Karpas-422 (cell line): ENCODE data around the gene KIF14. TPM values are rescaled to one million over a fixed set of nuclear protein-coding genes. Genes with fewer than 3 reads are reported as not detected.
"Not testable (repeated sequence)": the region's sequence is repeated elsewhere in the genome, so short reads cannot be mapped to it uniquely, and the experiment has no call there.

ENCODE experiments used
- DNase-seq: peaks from one replicate; pipeline ENCODE4 v3.0.0-alpha.2; 2015
- H2AFZ ChIP-seq: fragments of 200-600 bp; sonication (generic); 2 replicates; pipeline ENCODE4 v1.6.1; 2014; ENCODE audit warnings: antibody characterized with exemption, low read length, mixed read lengths
- H3K27ac ChIP-seq: fragments of 200-600 bp; sonication (generic); 2 replicates; pipeline ENCODE4 v1.5.1; 2014; ENCODE audit warnings: mild to moderate bottlenecking, low read length, moderate library complexity
- H3K27me3 ChIP-seq: fragments of 200-600 bp; sonication (generic); 2 replicates; pipeline ENCODE4 v1.6.1; 2014; ENCODE audit warnings: low read length, mixed read lengths
- H3K36me3 ChIP-seq: fragments of 200-600 bp; sonication (generic); 2 replicates; pipeline ENCODE4 v1.6.1; 2014; ENCODE audit warnings: low read length, mixed read lengths; ENCODE audit not compliant: insufficient read depth
- H3K4me1 ChIP-seq: fragments of 200-600 bp; sonication (generic); 2 replicates; pipeline ENCODE4 v1.6.1; 2014; ENCODE audit warnings: mild to moderate bottlenecking, low read length, mixed read lengths
- H3K4me2 ChIP-seq: fragments of 200-600 bp; sonication (generic); 2 replicates; pipeline ENCODE4 v1.6.1; 2014; ENCODE audit warnings: low read length, low read depth, mild to moderate bottlenecking; ENCODE audit not compliant: poor library complexity, severe bottlenecking
- H3K4me3 ChIP-seq: fragments of 200-600 bp; sonication (generic); 2 replicates; pipeline ENCODE4 v1.5.1; 2014; ENCODE audit warnings: mild to moderate bottlenecking, antibody characterized with exemption, low read length, mixed read lengths
- H3K79me2 ChIP-seq: fragments of 200-600 bp; sonication (generic); 2 replicates; pipeline ENCODE4 v1.6.1; 2014; ENCODE audit warnings: mild to moderate bottlenecking, low read length, mixed read lengths
- H3K9ac ChIP-seq: fragments of 200-600 bp; sonication (generic); 2 replicates; pipeline ENCODE4 v1.6.0; 2014; ENCODE audit warnings: low read length
- H3K9me2 ChIP-seq: fragments of 200-600 bp; sonication (generic), shearing (Covaris generic); replicated peaks from 2 replicates; pipeline ENCODE4 v1.6.0; 2014; ENCODE audit warnings: mild to moderate bottlenecking, low read length, moderate library complexity; ENCODE audit not compliant: insufficient read depth
- H3K9me3 ChIP-seq: fragments of 300-700, 200-600 bp; sonication (generic); 2 replicates; pipeline ENCODE4 v1.6.1; 2014; ENCODE audit warnings: low read length, mixed read lengths
- H4K20me1 ChIP-seq: fragments of 200-600 bp; sonication (generic); 2 replicates; pipeline ENCODE4 v1.6.1; 2014; ENCODE audit warnings: mild to moderate bottlenecking, antibody characterized with exemption, low read length, low read depth; ENCODE audit not compliant: insufficient read depth
- total RNA-seq: library from RNA; depleted of rRNA; stranded (reverse); fragments of >200 nt; shearing (Covaris generic); gene quantifications from 2 replicates; pipeline ENCODE4 v1.2.3, GENCODE V29; 2014; ENCODE audit warnings: low replicate concordance

Gene KIF14
- total RNA-seq, 1 experiment from 2014 or later, result 15.2 TPM

GRCh38 chr1:200640963-200641401, 20.4 kb upstream of the KIF14 start:
- no peaks in the 10 kb centered on the region for H4K20me1 ChIP-seq
- H3K4me2 ChIP-seq, result no peak overlapping the region
- H3K9ac ChIP-seq, result no peak overlapping the region
- peaks cover 5% of the 10 kb centered on the region; the same call in 1 of the 2 replicates for H3K4me1 ChIP-seq
- H3K36me3 ChIP-seq, result peaks cover 15% of the 10 kb centered on the region; the same call in 1 of the 2 replicates
- no peak for DNase-seq
- no peak overlapping the region for H3K27ac ChIP-seq
- no peak overlapping the region for H2AFZ ChIP-seq
- H3K9me2 ChIP-seq, result no peaks in the 10 kb centered on the region
- H3K79me2 ChIP-seq, result no peaks in the 10 kb centered on the region; the same call in 1 of the 2 replicates
- H3K27me3 ChIP-seq, result no peaks in the 10 kb centered on the region
- H3K9me3 ChIP-seq, result no peaks in the 10 kb centered on the region
- no peak overlapping the region for H3K4me3 ChIP-seq

- Histone ChIP-seq H3K9ac (no peak overlapping the region), H3K9me3 (no peaks in the 10 kb centered on the region), H3K9me2 (no peaks in the 10 kb centered on the region), H3K4me3 (no peak overlapping the region), H2AFZ (no peak overlapping the region), H3K27me3 (no peaks in the 10 kb centered on the region), H3K4me2 (no peak overlapping the region), H3K27ac (no peak overlapping the region), H3K79me2 (no peaks in the 10 kb centered on the region; the same call in 1 of the 2 replicates), H4K20me1 (no peaks in the 10 kb centered on the region), H3K36me3 (peaks cover 10% of the 10 kb centered on the region; the same call in 1 of the 2 replicates), H3K4me1 (peaks cover under 1% of the 10 kb centered on the region; the same call in 1 of the 2 replicates)
- no peak for DNase-seq
Observed at GRCh38 chr1:200640373-200640962, 19.9 kb upstream of the KIF14 start.

GRCh38 chr1:200638073-200638472, 17.5 kb upstream of the KIF14 start:
- no peak overlapping the region for H2AFZ ChIP-seq

GRCh38 chr1:200636681-200637080, 16.1 kb upstream of the KIF14 start:
- H2AFZ ChIP-seq, result no peak overlapping the region
- H3K9me2 ChIP-seq, result no peaks in the 10 kb centered on the region
- H3K27me3 ChIP-seq, result no peaks in the 10 kb centered on the region
- no peak overlapping the region for H3K9ac ChIP-seq
- H3K4me3 ChIP-seq, result no peak overlapping the region
- no peak for DNase-seq
- H3K36me3 ChIP-seq, result no peaks in the 10 kb centered on the region
- no peaks in the 10 kb centered on the region for H3K9me3 ChIP-seq
- no peak overlapping the region for H3K4me2 ChIP-seq
- no peaks in the 10 kb centered on the region for H3K79me2 ChIP-seq
- H3K4me1 ChIP-seq, result no peaks in the 10 kb centered on the region
- no peaks in the 10 kb centered on the region for H4K20me1 ChIP-seq
- no peak overlapping the region for H3K27ac ChIP-seq

More at GRCh38 chr1:200638073-200638472, 17.5 kb upstream of the KIF14 start:
- H3K4me1 ChIP-seq, result no peaks in the 10 kb centered on the region
- no peaks in the 10 kb centered on the region for H4K20me1 ChIP-seq
- no peaks in the 10 kb centered on the region for H3K9me3 ChIP-seq
- 0 out of 2 replicates have a peak, but pooled peaks cover 4% of the 10 kb centered on the region for H3K36me3 ChIP-seq
- no peaks in the 10 kb centered on the region for H3K79me2 ChIP-seq
- no peaks in the 10 kb centered on the region for H3K27me3 ChIP-seq
- H3K27ac ChIP-seq, result no peak overlapping the region
- H3K4me2 ChIP-seq, result no peak overlapping the region
- no peak for DNase-seq
- H3K9me2 ChIP-seq, result no peaks in the 10 kb centered on the region
- no peak overlapping the region for H3K9ac ChIP-seq
- H3K4me3 ChIP-seq, result no peak overlapping the region

GRCh38 chr1:200634261-200635122, 13.9 kb upstream of the KIF14 start:
- H4K20me1 ChIP-seq, result no peaks in the 10 kb centered on the region
- no peak overlapping the region for H3K9ac ChIP-seq
- H3K4me2 ChIP-seq, result no peak overlapping the region

GRCh38 chr1:200631375-200631774, 10.8 kb upstream of the KIF14 start:
- Histone ChIP-seq H3K9me2 (no peaks in the 10 kb centered on the region), H3K4me1 (peaks cover 10% of the 10 kb centered on the region), H3K36me3 (no peaks in the 10 kb centered on the region), H3K27me3 (no peaks in the 10 kb centered on the region), H2AFZ (no peak overlapping the region), H3K9me3 (no peaks in the 10 kb centered on the region), H3K9ac (no peak overlapping the region), H3K4me3 (no peak overlapping the region), H3K4me2 (no peak overlapping the region), H4K20me1 (no peaks in the 10 kb centered on the region), H3K79me2 (no peaks in the 10 kb centered on the region), H3K27ac (no peak overlapping the region)
- DNase-seq, result no peak

More at GRCh38 chr1:200634261-200635122, 13.9 kb upstream of the KIF14 start:
- H2AFZ ChIP-seq, result no peak overlapping the region
- no peak overlapping the region for H3K4me3 ChIP-seq
- DNase-seq, result no peak
- no peaks in the 10 kb centered on the region for H3K79me2 ChIP-seq
- H3K4me1 ChIP-seq, result no peaks in the 10 kb centered on the region
- H3K9me2 ChIP-seq, result no peaks in the 10 kb centered on the region
- no peaks in the 10 kb centered on the region for H3K27me3 ChIP-seq
- no peaks in the 10 kb centered on the region for H3K36me3 ChIP-seq
- H3K9me3 ChIP-seq, result no peaks in the 10 kb centered on the region
- H3K27ac ChIP-seq, result no peak overlapping the region

GRCh38 chr1:200630515-200630899, 10.0 kb upstream of the KIF14 start:
- H3K79me2 ChIP-seq, H4K20me1 ChIP-seq, H3K9me2 ChIP-seq, H3K36me3 ChIP-seq, H3K4me1 ChIP-seq, H3K4me2 ChIP-seq, H3K27ac ChIP-seq, DNase-seq, H3K9ac ChIP-seq, H3K27me3 ChIP-seq, H3K4me3 ChIP-seq, H3K9me3 ChIP-seq, H2AFZ ChIP-seq: not testable (repeated sequence)

- no peaks in the 10 kb centered on the region for H4K20me1 ChIP-seq
- no peak for DNase-seq
- H3K4me2 ChIP-seq, result no peak overlapping the region
- no peak overlapping the region for H3K9ac ChIP-seq
- no peaks in the 10 kb centered on the region for H3K79me2 ChIP-seq
- no peak overlapping the region for H3K4me3 ChIP-seq
- H3K36me3 ChIP-seq, result no peaks in the 10 kb centered on the region
- H3K4me1 ChIP-seq, result peaks cover 12% of the 10 kb centered on the region
- no peak overlapping the region for H3K27ac ChIP-seq
- H3K27me3 ChIP-seq, result no peaks in the 10 kb centered on the region
- no peak overlapping the region for H2AFZ ChIP-seq
- no peaks in the 10 kb centered on the region for H3K9me2 ChIP-seq
- no peaks in the 10 kb centered on the region for H3K9me3 ChIP-seq
Observed at GRCh38 chr1:200629876-200630514, 9.4 kb upstream of the KIF14 start.
